ENCODE data around the gene DLX1. TPM values are rescaled to one million over a fixed set of nuclear protein-coding genes. Genes with fewer than 3 reads are reported as not detected.
"Not testable (repeated sequence)": the region's sequence is repeated elsewhere in the genome, so short reads cannot be mapped to it uniquely, and the experiment has no call there.

The DLX1 gene
- total RNA-seq, 4 donors from 2014 or later = 0.23 to 1.4 (median 0.79) TPM

DNA sequence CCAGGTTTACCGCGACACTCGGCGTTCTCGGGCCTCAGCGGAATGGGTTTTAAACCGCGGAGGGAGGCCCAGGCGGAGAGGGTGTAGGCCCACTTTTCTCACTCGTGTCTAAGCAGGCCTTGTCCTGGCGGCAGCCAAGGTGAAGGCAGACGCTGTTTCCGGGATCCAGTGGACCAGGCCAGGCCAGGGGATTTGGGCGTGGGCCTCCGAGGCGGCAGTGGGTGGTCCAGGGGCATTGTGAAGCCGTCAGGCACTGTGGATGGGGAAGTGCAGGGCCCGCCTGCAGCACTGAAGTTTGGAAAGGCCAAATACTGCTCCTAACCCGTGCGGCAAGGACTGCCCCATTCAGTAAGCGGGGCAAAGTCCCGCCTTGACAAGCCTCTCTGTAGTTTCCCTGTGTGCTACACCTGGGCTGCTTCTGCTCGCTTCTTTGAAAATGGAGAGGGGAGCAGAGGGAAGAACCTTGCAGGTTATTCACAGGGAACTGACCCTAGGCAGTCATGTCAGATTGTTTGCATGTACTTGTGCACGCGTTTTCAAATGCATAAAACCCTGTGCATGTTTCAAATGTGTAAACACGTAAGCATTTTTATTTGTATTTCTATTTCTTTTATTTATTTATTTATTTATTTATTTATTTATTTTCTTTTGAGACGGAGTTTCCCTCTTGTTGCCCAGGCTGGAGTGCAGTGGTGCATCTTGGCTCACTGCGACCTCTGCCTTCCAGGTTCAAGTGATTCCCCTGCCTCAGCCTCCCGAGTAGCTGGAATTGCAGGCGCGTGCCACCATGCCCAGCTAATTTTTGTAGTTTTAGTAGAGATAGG is 24.9 kb downstream of the DLX1 start:
- 61 to 62% methylated on average over 29 of the region's 31 CpGs for WGBS, 2 donors
- H3K4me3 ChIP-seq (ENCODE audit: low read depth, poor library complexity, severe bottlenecking) = no peak overlapping the region
- intact Hi-C loops (cut with DNase I; ENCODE audit: low total_unique reads) = loop anchor here (10.0 kb wide), 1 partner anchor 405 kb away; no protein-coding TSS in a partner anchor
- TF ChIP-seq POLR2A (IDR thresholded peaks at IDR 0.05) = no peak
- TF ChIP-seq, protein P1, sequence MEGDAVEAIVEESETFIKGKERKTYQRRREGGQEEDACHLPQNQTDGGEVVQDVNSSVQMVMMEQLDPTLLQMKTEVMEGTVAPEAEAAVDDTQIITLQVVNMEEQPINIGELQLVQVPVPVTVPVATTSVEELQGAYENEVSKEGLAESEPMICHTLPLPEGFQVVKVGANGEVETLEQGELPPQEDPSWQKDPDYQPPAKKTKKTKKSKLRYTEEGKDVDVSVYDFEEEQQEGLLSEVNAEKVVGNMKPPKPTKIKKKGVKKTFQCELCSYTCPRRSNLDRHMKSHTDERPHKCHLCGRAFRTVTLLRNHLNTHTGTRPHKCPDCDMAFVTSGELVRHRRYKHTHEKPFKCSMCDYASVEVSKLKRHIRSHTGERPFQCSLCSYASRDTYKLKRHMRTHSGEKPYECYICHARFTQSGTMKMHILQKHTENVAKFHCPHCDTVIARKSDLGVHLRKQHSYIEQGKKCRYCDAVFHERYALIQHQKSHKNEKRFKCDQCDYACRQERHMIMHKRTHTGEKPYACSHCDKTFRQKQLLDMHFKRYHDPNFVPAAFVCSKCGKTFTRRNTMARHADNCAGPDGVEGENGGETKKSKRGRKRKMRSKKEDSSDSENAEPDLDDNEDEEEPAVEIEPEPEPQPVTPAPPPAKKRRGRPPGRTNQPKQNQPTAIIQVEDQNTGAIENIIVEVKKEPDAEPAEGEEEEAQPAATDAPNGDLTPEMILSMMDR (IDR thresholded peaks at IDR 0.05) = no peak
- DNase-seq (ENCODE audit: low spot score in 2 of 2) = peak in 1 of 2 donors; percentile 80

DNA sequence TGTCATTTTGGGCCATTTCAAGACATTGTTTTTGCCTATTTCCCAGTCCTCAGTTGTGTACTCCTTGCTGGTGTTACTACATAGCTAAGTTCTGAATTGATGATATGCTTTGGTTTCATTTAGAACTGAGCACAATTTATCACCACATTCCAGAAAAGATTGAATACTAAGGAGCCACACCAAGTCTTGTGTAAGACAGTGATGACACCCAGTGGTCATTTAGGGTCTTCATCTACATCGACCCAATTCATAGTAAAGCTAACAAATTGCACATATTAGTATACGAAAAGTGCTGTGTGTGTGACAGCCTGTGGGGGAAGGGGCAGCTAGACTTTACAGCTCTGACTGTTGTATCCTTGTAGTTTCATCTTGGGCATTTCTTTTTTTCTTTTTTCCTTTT is 28.3 kb downstream of the DLX1 start:
- no peak for DNase-seq (ENCODE audit: low spot score in 2 of 2)
- WGBS, 2 donors = 42 to 44% methylated on average over 2 of the region's 2 CpGs
- no peak overlapping the region for H3K4me3 ChIP-seq (ENCODE audit: low read depth, poor library complexity, severe bottlenecking)
- no peak for TF ChIP-seq POLR2A (IDR thresholded peaks at IDR 0.05)
- TF ChIP-seq, protein P1 (IDR thresholded peaks at IDR 0.05) = no peak
- intact Hi-C loops (cut with DNase I; ENCODE audit: low total_unique reads) = no loop called here

DNA sequence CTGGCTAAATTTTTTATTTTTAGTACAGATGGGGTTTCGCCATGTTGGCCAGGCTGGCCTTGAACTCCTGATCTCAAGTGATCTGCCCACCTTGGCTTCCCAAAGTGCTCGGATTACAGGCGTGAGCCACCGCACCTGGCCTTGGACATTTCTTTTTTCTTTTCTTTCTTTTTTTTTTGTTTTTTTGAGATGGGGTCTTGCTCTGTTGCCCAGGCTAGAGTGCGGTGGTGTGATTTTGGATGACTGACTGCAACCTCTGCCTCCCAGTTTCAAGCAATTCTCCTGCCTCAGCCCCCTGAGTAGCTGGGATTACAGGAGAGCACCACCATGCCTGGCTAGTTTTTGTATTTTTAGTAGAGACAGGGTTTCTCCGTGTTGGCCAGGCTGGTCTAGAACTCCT is 28.9 kb downstream of the DLX1 start:
- intact Hi-C loops (cut with DNase I; ENCODE audit: low total_unique reads); H3K4me3 ChIP-seq (ENCODE audit: low read depth, poor library complexity, severe bottlenecking): not testable (repeated sequence)
- WGBS, 2 donors = 92 to 94% methylated on average over 6 of the region's 6 CpGs
- peak in 1 of 2 donors; percentile 23 for DNase-seq (ENCODE audit: low spot score in 2 of 2)

DNA sequence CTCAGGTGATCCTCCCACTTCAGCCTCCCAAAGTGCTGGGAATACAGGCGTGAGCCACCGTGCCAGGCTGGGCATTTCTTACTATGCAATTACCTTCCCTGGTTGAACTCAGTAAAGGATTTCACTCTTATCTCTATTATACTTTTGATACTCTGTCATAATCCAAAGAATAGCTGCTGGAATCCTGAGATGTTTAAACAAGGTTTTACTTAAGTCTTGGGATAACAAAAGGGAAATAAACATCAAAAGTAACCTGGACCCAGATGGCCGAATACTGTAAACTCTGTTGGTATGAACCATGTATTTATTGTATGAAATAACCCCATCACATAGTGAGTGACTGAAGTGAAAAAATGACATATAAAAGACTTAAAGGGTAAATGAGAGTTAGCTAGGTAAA is 29.3 kb downstream of the DLX1 start:
- no peak overlapping the region for H3K4me3 ChIP-seq (ENCODE audit: low read depth, poor library complexity, severe bottlenecking)
- no peak for DNase-seq (ENCODE audit: low spot score in 2 of 2)
- TF ChIP-seq, protein P1 (IDR thresholded peaks at IDR 0.05) = no peak
- no peak for TF ChIP-seq POLR2A (IDR thresholded peaks at IDR 0.05)
- intact Hi-C loops (cut with DNase I; ENCODE audit: low total_unique reads) = no loop called here
- WGBS, 2 donors = 93 to 96% methylated on average over 3 of the region's 3 CpGs

DNA sequence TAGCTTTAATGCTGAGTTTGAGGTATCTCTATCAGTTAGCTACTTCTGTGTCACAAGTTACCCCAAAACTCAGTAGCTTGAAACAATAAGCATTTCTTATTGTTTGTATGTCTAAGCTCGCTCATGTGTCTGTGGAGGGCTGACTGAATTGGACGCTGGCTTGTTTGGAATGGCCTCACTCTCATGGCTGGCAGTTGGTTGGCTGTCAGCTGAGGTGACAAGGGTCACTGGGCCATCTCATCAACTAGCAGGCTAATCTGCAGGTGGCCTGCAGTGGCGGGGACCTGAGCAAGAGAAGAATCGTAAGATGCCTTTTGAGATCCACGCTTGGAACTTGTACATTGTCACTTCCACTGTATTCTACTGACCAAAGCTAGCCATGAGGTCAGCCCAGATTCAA is 30.8 kb downstream of the DLX1 start:
- TF ChIP-seq, protein P1 (IDR thresholded peaks at IDR 0.05) = no peak
- no peak for TF ChIP-seq POLR2A (IDR thresholded peaks at IDR 0.05)
- peak in 1 of 2 donors; percentile 57 for DNase-seq (ENCODE audit: low spot score in 2 of 2)
- no peak overlapping the region for H3K4me3 ChIP-seq (ENCODE audit: low read depth, poor library complexity, severe bottlenecking)
- WGBS, 2 donors = 90 to 93% methylated on average over 5 of the region's 5 CpGs
- intact Hi-C loops (cut with DNase I; ENCODE audit: low total_unique reads) = no loop called here

DNA sequence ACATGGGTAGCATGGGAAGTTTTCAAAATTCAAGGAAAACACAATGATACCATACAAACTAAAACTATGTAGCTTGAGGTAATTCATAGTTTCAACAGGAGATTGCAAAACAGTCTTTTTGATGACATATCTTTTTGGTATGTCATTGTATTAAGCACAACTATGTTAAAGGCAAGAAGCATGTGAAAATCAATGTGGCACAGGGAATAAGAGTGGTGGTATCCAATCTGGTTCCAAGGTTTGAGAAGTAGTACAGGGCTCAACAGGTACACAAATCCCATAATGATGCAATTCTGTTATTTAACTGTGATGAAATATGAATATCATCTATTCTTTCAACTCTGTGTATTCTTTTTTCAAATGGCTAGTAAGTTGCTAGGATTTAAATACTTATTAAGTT is 33.8 kb downstream of the DLX1 start:
- TF ChIP-seq POLR2A (IDR thresholded peaks at IDR 0.05) = no peak
- TF ChIP-seq, protein P1 (IDR thresholded peaks at IDR 0.05) = no peak
- no peak overlapping the region for H3K4me3 ChIP-seq (ENCODE audit: low read depth, poor library complexity, severe bottlenecking)
- intact Hi-C loops (cut with DNase I; ENCODE audit: low total_unique reads) = no loop called here
- no peak for DNase-seq (ENCODE audit: low spot score in 2 of 2)

Measured in lower leg skin (tissue), 4 donors.